Measurements from ENCODE around the gene MRPS11. TPM values are rescaled to one million over a fixed set of nuclear protein-coding genes. Genes with fewer than 3 reads are reported as not detected.

MRPS11 gene
- total and polyA plus RNA-seq, 9 of the 15 experiments (the other 6 are each of a cell fraction or from before 2014, with no cell fraction given): 28.3 to 83.2 (median 53.1) TPM

- 0 out of 4 replicates have a peak, but pooled peaks of 1 of the 2 experiments have one; percentile 59 for TF ChIP-seq CSDE1 (IDR thresholded peaks at IDR 0.05)
- TF ChIP-seq TAF15 (IDR thresholded peaks at IDR 0.05; ENCODE audit: low read depth, low read length): no peak
- TF ChIP-seq HCFC1 (IDR thresholded peaks at IDR 0.05; ENCODE audit: low read depth, low read length): peak; percentile 70
- 0 out of 2 replicates have a peak, but pooled peaks have one; percentile 69 for TF ChIP-seq GATAD2B (IDR thresholded peaks at IDR 0.05; ENCODE audit: borderline replicate concordance)
- peak; percentile 84 to 87 for TF ChIP-seq NRF1 (conservative IDR thresholded peaks at IDR 0.05 in 1 of 2, IDR thresholded peaks at IDR 0.05 in 1 of 2)
- TF ChIP-seq GABPA (tag; conservative IDR thresholded peaks at IDR 0.05; ENCODE audit: low read depth): peak; percentile 65; the same call in 1 of the 2 replicates
- TF ChIP-seq DPF2 (IDR thresholded peaks at IDR 0.05): peak; percentile 32; the same call in 1 of the 2 replicates
- TF ChIP-seq ZSCAN29 (IDR thresholded peaks at IDR 0.05): no peak
- TF ChIP-seq, protein P1, sequence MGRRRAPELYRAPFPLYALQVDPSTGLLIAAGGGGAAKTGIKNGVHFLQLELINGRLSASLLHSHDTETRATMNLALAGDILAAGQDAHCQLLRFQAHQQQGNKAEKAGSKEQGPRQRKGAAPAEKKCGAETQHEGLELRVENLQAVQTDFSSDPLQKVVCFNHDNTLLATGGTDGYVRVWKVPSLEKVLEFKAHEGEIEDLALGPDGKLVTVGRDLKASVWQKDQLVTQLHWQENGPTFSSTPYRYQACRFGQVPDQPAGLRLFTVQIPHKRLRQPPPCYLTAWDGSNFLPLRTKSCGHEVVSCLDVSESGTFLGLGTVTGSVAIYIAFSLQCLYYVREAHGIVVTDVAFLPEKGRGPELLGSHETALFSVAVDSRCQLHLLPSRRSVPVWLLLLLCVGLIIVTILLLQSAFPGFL (CRISPR knock-in tag; IDR thresholded peaks at IDR 0.05): 0 out of 2 replicates have a peak, but pooled peaks have one; percentile 67
- TF ChIP-seq RCOR1 (IDR thresholded peaks at IDR 0.05; ENCODE audit: borderline replicate concordance in 1 of 2, low read depth in 2 of 2, low read length in 2 of 2): peak in 1 of 2 experiments; percentile 3; a peak in 1 of 4 replicates
- TF ChIP-seq MCM7 (IDR thresholded peaks at IDR 0.05): no peak
- TF ChIP-seq RBM34 (IDR thresholded peaks at IDR 0.05; ENCODE audit: borderline replicate concordance, insufficient read depth, low read length): no peak
- TF ChIP-seq PHB (CRISPR knock-in tag; IDR thresholded peaks at IDR 0.05): no peak
- peak; percentile 37; the same call in 1 of the 2 replicates for TF ChIP-seq ILF3 (IDR thresholded peaks at IDR 0.05; ENCODE audit: borderline replicate concordance)
- 0 out of 2 replicates have a peak, but pooled peaks have one; percentile 23 for TF ChIP-seq ZNF232 (CRISPR knock-in tag; IDR thresholded peaks at IDR 0.05)
- peak; percentile 30 for TF ChIP-seq HDAC3 (IDR thresholded peaks at IDR 0.05; ENCODE audit: borderline replicate concordance, partially characterized antibody)
- peak; percentile 93 for TF ChIP-seq TAF9B (IDR thresholded peaks at IDR 0.05; ENCODE audit: partially characterized antibody)
- no peak for TF ChIP-seq SRSF3 (IDR thresholded peaks at IDR 0.05; ENCODE audit: insufficient read depth, low read length)
- TF ChIP-seq NFRKB (IDR thresholded peaks at IDR 0.05; ENCODE audit: low read depth): peak; percentile 90
- TF ChIP-seq TBP (optimal IDR thresholded peaks at IDR 0.05; ENCODE audit: low read depth, low read length): peak; percentile 89
- TF ChIP-seq, protein P2, sequence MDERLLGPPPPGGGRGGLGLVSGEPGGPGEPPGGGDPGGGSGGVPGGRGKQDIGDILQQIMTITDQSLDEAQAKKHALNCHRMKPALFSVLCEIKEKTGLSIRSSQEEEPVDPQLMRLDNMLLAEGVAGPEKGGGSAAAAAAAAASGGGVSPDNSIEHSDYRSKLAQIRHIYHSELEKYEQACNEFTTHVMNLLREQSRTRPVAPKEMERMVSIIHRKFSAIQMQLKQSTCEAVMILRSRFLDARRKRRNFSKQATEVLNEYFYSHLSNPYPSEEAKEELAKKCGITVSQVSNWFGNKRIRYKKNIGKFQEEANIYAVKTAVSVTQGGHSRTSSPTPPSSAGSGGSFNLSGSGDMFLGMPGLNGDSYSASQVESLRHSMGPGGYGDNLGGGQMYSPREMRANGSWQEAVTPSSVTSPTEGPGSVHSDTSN (CRISPR knock-in tag; IDR thresholded peaks at IDR 0.05; ENCODE audit: low read depth): no peak
- TF ChIP-seq, protein P2 (tag; conservative IDR thresholded peaks at IDR 0.05; ENCODE audit: low read depth): no peak
- no peak for TF ChIP-seq NR4A1 (CRISPR knock-in tag; IDR thresholded peaks at IDR 0.05)
- no peak for TF ChIP-seq NR4A1 (tag; IDR thresholded peaks at IDR 0.05)
- peak; percentile 92 for TF ChIP-seq POLR2G (IDR thresholded peaks at IDR 0.05; ENCODE audit: low read depth, low read length)
- peak; percentile 89 for TF ChIP-seq TAF7 (tag; IDR thresholded peaks at IDR 0.05)
Measured at GRCh38 chr15:88467073-88467934, at the start of gene MRPS11, which contains the start of gene MRPL46 (continued).

Measured in K562 (cell line).